Fibroblast of skin of right biceps (primary cell): Measurements from ENCODE around the gene RFT1.

Source experiments
- DNase-seq: peaks from one replicate; pipeline ENCODE4 v3.0.0-alpha.2; 2013

The RFT1 gene

GRCh38 chr3:53084310-53085001, 45.8 kb downstream of the RFT1 start:
- peak; percentile 69 for DNase-seq

- no peak for DNase-seq
These were observed 46.3 kb downstream of the RFT1 start for GRCh38 chr3:53083949-53084309.

GRCh38 chr3:53083521-53083920, 46.7 kb downstream of the RFT1 start:
- DNase-seq = peak; percentile 71

GRCh38 chr3:53082736-53083135, 47.5 kb downstream of the RFT1 start:
- no peak for DNase-seq

GRCh38 chr3:53081318-53081717, 48.9 kb downstream of the RFT1 start:
- no peak for DNase-seq

GRCh38 chr3:53080612-53081205, 49.5 kb downstream of the RFT1 start:
- DNase-seq = no peak

- no peak for DNase-seq
These were observed 50.3 kb downstream of the RFT1 start for GRCh38 chr3:53079791-53080555.

- DNase-seq = no peak
These were observed 51.1 kb downstream of the RFT1 start for GRCh38 chr3:53079147-53079546.

GRCh38 chr3:53078656-53079055, 51.6 kb downstream of the RFT1 start:
- DNase-seq = no peak

GRCh38 chr3:53077476-53078220, 52.6 kb downstream of the RFT1 start:
- DNase-seq = no peak

- no peak for DNase-seq
These were observed 54.5 kb downstream of the RFT1 start for GRCh38 chr3:53075743-53076140.

GRCh38 chr3:53074761-53075742, 55.2 kb downstream of the RFT1 start:
- DNase-seq = no peak

- no peak for DNase-seq
These were observed 55.9 kb downstream of the RFT1 start for GRCh38 chr3:53074366-53074696.

- no peak for DNase-seq
These were observed 56.5 kb downstream of the RFT1 start for GRCh38 chr3:53073553-53074365.

GRCh38 chr3:53072653-53073552, 57.3 kb downstream of the RFT1 start:
- DNase-seq = peak; percentile 72

GRCh38 chr3:53071882-53072431, 58.3 kb downstream of the RFT1 start:
- no peak for DNase-seq

- DNase-seq = no peak
These were observed 60.7 kb downstream of the RFT1 start for GRCh38 chr3:53069422-53070068.

GRCh38 chr3:53068176-53068575, 62.1 kb downstream of the RFT1 start:
- DNase-seq = no peak

GRCh38 chr3:53067567-53067966, 62.7 kb downstream of the RFT1 start:
- no peak for DNase-seq
